OCI-LY1 (cell line): ENCODE results near the gene TBCA.

Source experiments
- H2AFZ ChIP-seq: fragments of 200-600 bp; sonication (generic), shearing (Covaris generic); 2 replicates; pipeline ENCODE4 v1.6.0; 2014; ENCODE audit warnings: antibody characterized with exemption, mild to moderate bottlenecking, low read length
- H3F3A ChIP-seq: fragments of 200-600 bp; sonication (generic), shearing (Covaris generic); 2 replicates; pipeline ENCODE4 v1.6.0; 2014; ENCODE audit warnings: mild to moderate bottlenecking, antibody characterized with exemption, low read length, moderate library complexity; ENCODE audit not compliant: insufficient read depth
- H3K27ac ChIP-seq: fragments of 200-600 bp; sonication (generic); 2 replicates; pipeline ENCODE4 v1.5.1; 2014; ENCODE audit warnings: low read length, mixed run types, mild to moderate bottlenecking, low read depth; ENCODE audit not compliant: poor library complexity, severe bottlenecking
- H3K27me3 ChIP-seq: fragments of 200-600 bp; sonication (generic); 2 replicates; pipeline ENCODE4 v1.6.0; 2014; ENCODE audit warnings: antibody characterized with exemption, mild to moderate bottlenecking, low read length, moderate library complexity; ENCODE audit not compliant: insufficient read depth
- H3K36me3 ChIP-seq: fragments of 200-600 bp; sonication (generic); 2 replicates; pipeline ENCODE4 v1.6.1; 2014; ENCODE audit warnings: mild to moderate bottlenecking, antibody characterized with exemption, low read length, moderate library complexity, mixed read lengths; ENCODE audit not compliant: insufficient read depth
- H3K4me1 ChIP-seq: fragments of 200-600 bp; sonication (generic); 2 replicates; pipeline ENCODE4 v1.5.1; 2014; ENCODE audit warnings: mild to moderate bottlenecking, low read length, moderate library complexity; ENCODE audit not compliant: insufficient read depth, severe bottlenecking
- H3K4me2 ChIP-seq: fragments of 200-600 bp; sonication (generic), shearing (Covaris generic); 2 replicates; pipeline ENCODE4 v1.6.1; 2014; ENCODE audit warnings: low read length
- H3K4me3 ChIP-seq: fragments of 200-600 bp; sonication (generic); 2 replicates; pipeline ENCODE4 v1.5.1; 2014; ENCODE audit warnings: low read length, low read depth, mild to moderate bottlenecking, mixed read lengths; ENCODE audit not compliant: poor library complexity, severe bottlenecking
- H3K79me2 ChIP-seq: fragments of 200-600 bp; shearing (Covaris generic); 2 replicates; pipeline ENCODE4 v1.6.1; 2016; ENCODE audit warnings: mixed run types, low read length, mixed read lengths; ENCODE audit not compliant: insufficient read depth
- H3K9ac ChIP-seq: fragments of 200-600 bp; sonication (generic), shearing (Covaris generic); 2 replicates; pipeline ENCODE4 v1.6.1; 2014; ENCODE audit warnings: mild to moderate bottlenecking, low read length, mixed read lengths
- H3K9me2 ChIP-seq: fragments of 200-600 bp; sonication (generic), shearing (Covaris generic); 2 replicates; pipeline ENCODE4 v1.6.1; 2014; ENCODE audit warnings: low read depth, mild to moderate bottlenecking, low read length, mixed read lengths
- H3K9me3 ChIP-seq: fragments of 200-600 bp; shearing (Covaris generic); 2 replicates; pipeline ENCODE4 v1.6.1; 2014; ENCODE audit warnings: low read length, mixed read lengths
- H4K20me1 ChIP-seq: fragments of 200-600 bp; sonication (generic), shearing (Covaris generic); 2 replicates; pipeline ENCODE4 v1.6.0; 2016; ENCODE audit warnings: mild to moderate bottlenecking, low read length; ENCODE audit not compliant: insufficient read depth
- EZH2 ChIP-seq: fragments of 200-600 bp; sonication (generic), shearing (Covaris generic); IDR thresholded peaks from 2 replicates; pipeline ENCODE4 v1.8.0; 2017; ENCODE audit warnings: borderline replicate concordance, mixed run types, mild to moderate bottlenecking, antibody characterized with exemption, low read length, moderate library complexity, mixed read lengths
- TF ChIP-seq, protein P1 (sequence below): fragments of 200-600 bp; sonication (generic), shearing (Covaris generic); IDR thresholded peaks from 2 replicates; pipeline ENCODE4 v1.5.1; 2017; ENCODE audit warnings: mild to moderate bottlenecking, antibody characterized with exemption, low read length, moderate library complexity, mixed read lengths

The TBCA gene

DNA sequence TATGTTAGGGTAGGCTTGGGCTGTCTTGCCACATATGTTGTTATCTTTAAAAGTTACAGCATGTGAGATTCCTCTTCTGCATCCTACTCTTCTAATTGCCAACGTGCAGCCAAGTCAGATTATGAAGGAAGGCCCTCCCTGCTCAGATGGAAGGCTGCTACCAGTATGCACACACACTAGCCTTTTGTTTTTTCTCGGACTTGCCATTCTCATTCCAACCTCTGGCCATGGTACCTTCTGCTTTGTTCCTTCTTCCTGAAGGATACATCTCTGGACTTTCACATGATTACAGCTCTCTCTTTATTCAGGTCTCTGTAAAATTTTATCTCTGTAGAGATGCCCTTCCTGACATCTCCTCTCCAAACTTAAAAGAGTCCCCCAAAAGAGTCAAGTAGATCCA, 124.8 kb downstream of the TBCA start:
- H3K4me1 ChIP-seq: no peaks in the 10 kb centered on the region
- H3K36me3 ChIP-seq: no peaks in the 10 kb centered on the region
- H3K4me3 ChIP-seq: no peak overlapping the region
- no peak overlapping the region for H3K27ac ChIP-seq
- H3K79me2 ChIP-seq: no peaks in the 10 kb centered on the region
- H3K4me2 ChIP-seq: no peak overlapping the region
- no peaks in the 10 kb centered on the region for H3K27me3 ChIP-seq
- H3K9me2 ChIP-seq: no peaks in the 10 kb centered on the region
- H4K20me1 ChIP-seq: no peaks in the 10 kb centered on the region
- H3F3A ChIP-seq: no peaks in the 10 kb centered on the region
- TF ChIP-seq, protein P1, sequence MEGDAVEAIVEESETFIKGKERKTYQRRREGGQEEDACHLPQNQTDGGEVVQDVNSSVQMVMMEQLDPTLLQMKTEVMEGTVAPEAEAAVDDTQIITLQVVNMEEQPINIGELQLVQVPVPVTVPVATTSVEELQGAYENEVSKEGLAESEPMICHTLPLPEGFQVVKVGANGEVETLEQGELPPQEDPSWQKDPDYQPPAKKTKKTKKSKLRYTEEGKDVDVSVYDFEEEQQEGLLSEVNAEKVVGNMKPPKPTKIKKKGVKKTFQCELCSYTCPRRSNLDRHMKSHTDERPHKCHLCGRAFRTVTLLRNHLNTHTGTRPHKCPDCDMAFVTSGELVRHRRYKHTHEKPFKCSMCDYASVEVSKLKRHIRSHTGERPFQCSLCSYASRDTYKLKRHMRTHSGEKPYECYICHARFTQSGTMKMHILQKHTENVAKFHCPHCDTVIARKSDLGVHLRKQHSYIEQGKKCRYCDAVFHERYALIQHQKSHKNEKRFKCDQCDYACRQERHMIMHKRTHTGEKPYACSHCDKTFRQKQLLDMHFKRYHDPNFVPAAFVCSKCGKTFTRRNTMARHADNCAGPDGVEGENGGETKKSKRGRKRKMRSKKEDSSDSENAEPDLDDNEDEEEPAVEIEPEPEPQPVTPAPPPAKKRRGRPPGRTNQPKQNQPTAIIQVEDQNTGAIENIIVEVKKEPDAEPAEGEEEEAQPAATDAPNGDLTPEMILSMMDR: no peak
- TF ChIP-seq EZH2: no peak
- H3K9ac ChIP-seq: no peak overlapping the region
- H3K9me3 ChIP-seq: no peaks in the 10 kb centered on the region
- H2AFZ ChIP-seq: no peak overlapping the region

DNA sequence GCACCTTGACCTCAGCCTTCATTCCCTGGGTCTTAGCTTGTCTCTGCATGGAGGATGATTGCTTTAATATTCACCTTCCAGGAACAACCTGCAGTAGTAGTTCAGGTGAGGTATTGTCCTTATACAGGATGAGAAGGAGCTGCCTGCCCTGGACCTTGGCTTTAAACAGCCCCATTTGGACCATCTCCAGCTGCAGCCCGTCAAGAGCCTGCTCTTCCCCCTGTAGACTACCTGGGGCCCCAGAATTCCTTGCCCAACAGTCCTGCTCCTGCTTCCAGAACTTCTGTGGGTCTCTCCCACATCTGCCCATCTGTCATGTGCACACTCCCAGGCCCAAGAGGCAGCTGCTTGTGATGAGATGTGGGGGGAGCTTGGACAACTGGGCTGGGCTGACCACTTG, 125.5 kb downstream of the TBCA start:
- Histone ChIP-seq H4K20me1 (no peaks in the 10 kb centered on the region), H3K4me1 (no peaks in the 10 kb centered on the region), H3K79me2 (no peaks in the 10 kb centered on the region), H3F3A (no peaks in the 10 kb centered on the region), H3K4me2 (no peak overlapping the region), H3K9ac (no peak overlapping the region), H3K27me3 (no peaks in the 10 kb centered on the region), H3K4me3 (no peak overlapping the region), H3K9me3 (no peaks in the 10 kb centered on the region), H3K9me2 (no peaks in the 10 kb centered on the region), H2AFZ (no peak overlapping the region), H3K27ac (no peak overlapping the region), H3K36me3 (no peaks in the 10 kb centered on the region)
- no peak for TF ChIP-seq EZH2

DNA sequence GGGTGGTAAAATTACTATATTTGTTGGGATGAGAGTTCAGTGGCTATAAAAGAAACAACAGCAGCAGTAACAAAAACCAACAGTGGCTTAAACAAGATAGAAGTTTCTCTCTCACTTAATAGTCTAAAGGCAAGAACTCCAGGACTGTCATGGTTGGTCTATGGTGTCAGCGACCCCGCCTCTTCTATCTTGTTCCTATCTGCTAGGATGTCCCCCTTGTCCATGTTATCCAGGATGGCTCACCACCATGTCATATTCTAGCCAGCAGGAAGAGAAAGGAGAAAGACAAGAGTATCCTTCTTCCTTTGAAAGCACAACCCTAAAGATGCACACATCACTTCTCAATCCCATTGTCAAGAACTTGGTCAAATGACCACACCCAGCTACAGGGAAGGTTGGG, 126.4 kb downstream of the TBCA start:
- H3K4me1 ChIP-seq: peaks cover 2% of the 10 kb centered on the region
- no peak overlapping the region for H3K4me3 ChIP-seq
- H3K79me2 ChIP-seq: no peaks in the 10 kb centered on the region
- H3K9me3 ChIP-seq: no peaks in the 10 kb centered on the region
- no peak for TF ChIP-seq EZH2
- TF ChIP-seq, protein P1: no peak
- no peak overlapping the region for H3K27ac ChIP-seq
- no peaks in the 10 kb centered on the region for H3K27me3 ChIP-seq
- H3F3A ChIP-seq: no peaks in the 10 kb centered on the region
- no peaks in the 10 kb centered on the region for H4K20me1 ChIP-seq
- no peak overlapping the region for H3K9ac ChIP-seq
- no peak overlapping the region for H3K4me2 ChIP-seq
- H2AFZ ChIP-seq: no peak overlapping the region
- no peaks in the 10 kb centered on the region for H3K9me2 ChIP-seq
- no peaks in the 10 kb centered on the region for H3K36me3 ChIP-seq

DNA sequence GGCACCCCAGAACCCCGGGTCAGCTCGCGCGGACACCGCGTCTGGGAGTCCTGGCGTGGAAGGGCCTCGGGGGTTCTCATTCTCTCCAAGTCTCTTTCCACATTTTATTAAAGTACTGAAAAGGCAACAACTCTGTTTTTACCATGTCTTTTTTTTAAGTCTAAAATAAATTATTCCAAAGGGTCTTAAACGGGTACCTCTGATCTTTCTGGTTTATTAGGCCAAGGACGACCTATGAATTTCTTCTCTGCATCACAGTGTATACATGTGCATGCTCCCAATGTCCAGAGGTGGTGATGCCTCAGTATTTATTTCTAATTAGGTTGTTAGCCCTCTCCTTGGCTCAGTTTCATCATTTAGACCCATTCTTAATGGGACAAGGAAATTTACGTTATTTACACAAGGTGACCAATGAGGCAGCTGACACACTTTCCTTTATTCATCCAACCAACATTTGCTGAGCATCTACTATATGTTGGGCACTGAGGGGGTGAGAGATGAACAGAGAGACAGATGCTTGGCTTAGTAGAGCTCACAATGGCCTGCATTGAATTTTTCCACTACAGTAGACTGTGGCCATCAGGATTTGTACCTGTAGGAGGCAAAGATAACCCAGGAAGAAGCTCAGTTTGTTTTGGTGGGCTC, 130.0 kb downstream of the TBCA start:
- no peak for TF ChIP-seq EZH2
- TF ChIP-seq, protein P1: no peak
- H3K27me3 ChIP-seq: no peaks in the 10 kb centered on the region
- H3K4me3 ChIP-seq: no peak overlapping the region

More for the DNA sequence above, 130.0 kb downstream of the TBCA start:
- H3K27ac ChIP-seq: no peak overlapping the region
- H3K36me3 ChIP-seq: no peaks in the 10 kb centered on the region
- H3K4me2 ChIP-seq: 0 out of 2 replicates have a peak overlapping the region, but pooled peaks have one; percentile 66
- no peaks in the 10 kb centered on the region for H4K20me1 ChIP-seq
- no peak overlapping the region for H2AFZ ChIP-seq
- H3K4me1 ChIP-seq: peaks cover 2% of the 10 kb centered on the region
- H3K9ac ChIP-seq: no peak overlapping the region
- H3K79me2 ChIP-seq: no peaks in the 10 kb centered on the region
- no peaks in the 10 kb centered on the region for H3F3A ChIP-seq
- H3K9me2 ChIP-seq: no peaks in the 10 kb centered on the region
- H3K9me3 ChIP-seq: no peaks in the 10 kb centered on the region
